Measurements from ENCODE around the gene MAB21L1. TPM values are rescaled to one million over a fixed set of nuclear protein-coding genes. Genes with fewer than 3 reads are reported as not detected.

MAB21L1 gene
- total and polyA plus RNA-seq, 7 donors: 0.51 to 2.9 (median 1.4) TPM; not detected in 1

DNA sequence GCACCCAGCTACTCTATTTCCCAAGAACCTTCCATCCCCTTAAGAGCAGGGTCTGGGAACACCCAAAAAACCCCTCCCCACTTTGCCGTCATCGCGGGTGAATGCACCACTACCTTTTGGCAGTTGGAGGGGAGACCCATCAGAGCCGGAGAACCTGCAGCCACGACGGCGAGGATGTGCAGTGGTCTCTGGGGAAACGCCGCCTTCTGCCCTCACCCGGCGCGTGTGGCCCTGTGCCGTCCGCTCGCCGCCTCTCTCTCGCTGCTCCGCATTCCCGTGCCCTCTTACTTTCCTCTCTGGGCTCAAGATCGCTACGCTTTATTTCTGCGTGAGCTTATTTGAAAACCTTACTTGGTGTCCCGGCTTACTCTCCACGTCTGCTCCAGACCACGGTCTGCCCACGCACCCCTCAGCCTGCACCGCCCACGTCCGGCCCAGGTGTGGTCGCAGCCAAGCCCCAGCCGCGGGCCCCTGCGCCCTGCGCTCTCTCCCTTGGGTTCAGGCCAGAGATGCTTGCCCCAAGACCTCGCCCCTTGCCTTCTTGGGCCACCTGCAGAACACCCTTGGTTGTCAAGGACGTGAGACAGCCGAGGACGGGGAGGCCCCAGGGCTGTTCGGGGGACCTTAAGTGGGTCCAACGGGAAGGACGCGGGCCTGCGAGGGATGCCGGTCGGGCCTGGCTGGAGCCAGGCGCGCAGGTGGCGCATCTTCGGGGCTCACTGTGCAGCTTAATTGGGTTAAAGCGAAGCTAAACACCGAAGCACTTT, 2.0 kb upstream of the MAB21L1 start:
- Histone ChIP-seq H3K4me3 (peak overlapping the region in 3 of 4 donors; percentile 13 to 17 (median 15)), H3K27ac (peak overlapping the region in 2 of 4 donors; percentile 20 to 22), H3K36me3 (no peaks in the 10 kb centered on the region), H3K27me3 (no peaks in the 10 kb centered on the region), H3K9me3 (no peaks in the 10 kb centered on the region), H3K4me1 (no peaks in the 10 kb centered on the region)
- no peak for TF ChIP-seq EP300 (IDR thresholded peaks at IDR 0.05)
- no peak for TF ChIP-seq POLR2AphosphoS5 (IDR thresholded peaks at IDR 0.05)
- TF ChIP-seq POLR2A (IDR thresholded peaks at IDR 0.05): no peak
- intact Hi-C loops (cut with DNase I): no loop called here
- WGBS, 2 donors: 22 to 67% methylated on average over 51 of the region's 51 CpGs
- peak; percentile 60 for DNase-seq

DNA sequence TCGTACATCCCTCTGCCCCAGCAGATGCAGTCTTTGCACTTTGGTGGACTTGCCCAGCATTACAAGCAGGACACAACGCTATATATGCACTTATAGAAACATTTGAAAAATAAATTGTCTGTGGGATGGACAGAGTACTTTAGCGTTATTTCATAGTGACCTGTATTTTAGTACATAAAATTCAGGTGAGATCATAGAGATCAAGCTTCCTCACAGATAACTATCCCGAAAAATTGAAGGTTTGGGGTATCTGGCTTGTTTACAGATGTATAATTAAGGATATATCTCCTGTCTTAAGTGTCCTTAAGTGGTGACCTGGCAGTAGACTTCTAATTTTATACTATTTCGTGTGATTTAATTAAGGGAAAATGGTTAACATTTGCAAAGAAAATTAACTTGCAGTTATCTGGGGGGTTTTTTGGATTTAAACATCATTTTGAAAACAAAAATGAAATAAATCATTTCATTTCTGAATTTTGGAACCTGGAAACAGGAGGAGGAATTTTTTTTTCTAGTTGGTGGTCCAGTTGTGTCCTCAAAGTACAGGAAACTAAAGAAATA, 977 bp upstream of the MAB21L1 start:
- no peak for DNase-seq
- no peaks in the 10 kb centered on the region for H3K36me3 ChIP-seq
- WGBS, 2 donors: 51 to 77% methylated on average over 5 of the region's 5 CpGs
- intact Hi-C loops (cut with DNase I): no loop called here
- H3K4me1 ChIP-seq: no peaks in the 10 kb centered on the region
- TF ChIP-seq EP300 (IDR thresholded peaks at IDR 0.05) (no peak), POLR2AphosphoS5 (IDR thresholded peaks at IDR 0.05) (no peak), POLR2A (IDR thresholded peaks at IDR 0.05) (no peak)
- TF ChIP-seq, protein P1, sequence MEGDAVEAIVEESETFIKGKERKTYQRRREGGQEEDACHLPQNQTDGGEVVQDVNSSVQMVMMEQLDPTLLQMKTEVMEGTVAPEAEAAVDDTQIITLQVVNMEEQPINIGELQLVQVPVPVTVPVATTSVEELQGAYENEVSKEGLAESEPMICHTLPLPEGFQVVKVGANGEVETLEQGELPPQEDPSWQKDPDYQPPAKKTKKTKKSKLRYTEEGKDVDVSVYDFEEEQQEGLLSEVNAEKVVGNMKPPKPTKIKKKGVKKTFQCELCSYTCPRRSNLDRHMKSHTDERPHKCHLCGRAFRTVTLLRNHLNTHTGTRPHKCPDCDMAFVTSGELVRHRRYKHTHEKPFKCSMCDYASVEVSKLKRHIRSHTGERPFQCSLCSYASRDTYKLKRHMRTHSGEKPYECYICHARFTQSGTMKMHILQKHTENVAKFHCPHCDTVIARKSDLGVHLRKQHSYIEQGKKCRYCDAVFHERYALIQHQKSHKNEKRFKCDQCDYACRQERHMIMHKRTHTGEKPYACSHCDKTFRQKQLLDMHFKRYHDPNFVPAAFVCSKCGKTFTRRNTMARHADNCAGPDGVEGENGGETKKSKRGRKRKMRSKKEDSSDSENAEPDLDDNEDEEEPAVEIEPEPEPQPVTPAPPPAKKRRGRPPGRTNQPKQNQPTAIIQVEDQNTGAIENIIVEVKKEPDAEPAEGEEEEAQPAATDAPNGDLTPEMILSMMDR (IDR thresholded peaks at IDR 0.05): no peak
- no peaks in the 10 kb centered on the region for H3K9me3 ChIP-seq
- peak overlapping the region in 1 of 4 donors; percentile 22 for H3K27ac ChIP-seq
- H3K4me3 ChIP-seq: peak overlapping the region in 3 of 4 donors; percentile 11 to 43 (median 41)
- no peaks in the 10 kb centered on the region for H3K27me3 ChIP-seq

DNA sequence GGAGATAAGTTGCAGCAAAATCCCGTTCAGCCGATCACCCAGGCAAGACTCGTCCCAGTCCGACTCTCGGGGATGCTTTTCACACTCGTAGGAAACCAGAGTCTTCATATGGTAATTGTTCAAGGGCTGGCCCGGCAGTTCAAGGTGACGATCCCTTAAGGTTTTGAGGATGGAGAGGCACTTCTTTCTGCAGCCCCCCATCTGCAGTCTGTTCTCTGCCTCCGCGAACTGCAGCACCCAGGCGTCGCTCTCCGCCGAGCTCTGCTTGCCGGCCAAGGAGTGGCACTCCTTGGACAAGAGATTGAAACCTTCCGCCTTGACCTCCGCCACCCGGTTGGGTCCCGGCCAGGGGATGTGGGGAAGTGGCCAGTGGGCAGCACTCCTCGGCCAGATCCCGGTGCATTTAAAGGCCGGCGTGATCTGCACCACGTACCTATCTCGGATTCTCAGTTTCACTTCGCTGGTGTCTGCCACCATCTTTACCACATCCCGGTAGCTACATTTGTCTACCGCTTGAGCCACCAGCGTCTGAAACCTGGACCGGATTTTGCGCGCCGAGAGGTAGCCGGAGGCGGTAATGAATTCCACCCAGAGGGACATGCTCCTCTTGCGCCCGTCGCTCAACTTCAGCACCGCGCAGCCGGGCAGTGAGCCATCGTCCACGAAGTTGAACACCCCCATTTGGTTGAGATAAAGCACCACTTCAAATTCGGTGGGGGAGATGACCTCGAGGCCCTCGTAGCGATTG, 1.1 kb downstream of the MAB21L1 start:
- H3K4me3 ChIP-seq: peak overlapping the region; percentile 21 to 43 (median 39)
- 11 to 16% methylated on average over 47 of the region's 47 CpGs for WGBS, 2 donors
- H3K27me3 ChIP-seq: no peaks in the 10 kb centered on the region
- no peaks in the 10 kb centered on the region for H3K9me3 ChIP-seq
- TF ChIP-seq POLR2A (IDR thresholded peaks at IDR 0.05) (no peak), POLR2AphosphoS5 (IDR thresholded peaks at IDR 0.05) (no peak), EP300 (IDR thresholded peaks at IDR 0.05) (no peak)
- TF ChIP-seq, protein P1 (IDR thresholded peaks at IDR 0.05): no peak
- H3K36me3 ChIP-seq: no peaks in the 10 kb centered on the region
- peak; percentile 61 for DNase-seq
- H3K4me1 ChIP-seq: no peaks in the 10 kb centered on the region
- intact Hi-C loops (cut with DNase I): no loop called here
- peak overlapping the region; percentile 22 to 49 (median 38) for H3K27ac ChIP-seq

- peak overlapping the region; percentile 22 to 49 (median 38) for H3K27ac ChIP-seq
- no peaks in the 10 kb centered on the region for H3K9me3 ChIP-seq
- no peaks in the 10 kb centered on the region for H3K27me3 ChIP-seq
- H3K36me3 ChIP-seq: no peaks in the 10 kb centered on the region
- TF ChIP-seq EP300 (IDR thresholded peaks at IDR 0.05): no peak
- no peak for TF ChIP-seq POLR2AphosphoS5 (IDR thresholded peaks at IDR 0.05)
- TF ChIP-seq, protein P1 (IDR thresholded peaks at IDR 0.05): no peak
- no peak for TF ChIP-seq POLR2A (IDR thresholded peaks at IDR 0.05)
- no peaks in the 10 kb centered on the region for H3K4me1 ChIP-seq
- intact Hi-C loops (cut with DNase I): no loop called here
- 27 to 28% methylated on average over 17 of the region's 17 CpGs for WGBS, 2 donors
- DNase-seq: no peak
- H3K4me3 ChIP-seq: peak overlapping the region; percentile 21 to 43 (median 39)
These were observed 1.8 kb downstream of the MAB21L1 start for GRCh38 chr13:35474496-35475211.

Data from sigmoid colon (tissue), 7 donors.